Measurements from ENCODE around the gene CSRP1.
A peak's percentile ranks its signal among the peaks of the same experiment; 100 is the strongest.

The CSRP1 gene

DNA sequence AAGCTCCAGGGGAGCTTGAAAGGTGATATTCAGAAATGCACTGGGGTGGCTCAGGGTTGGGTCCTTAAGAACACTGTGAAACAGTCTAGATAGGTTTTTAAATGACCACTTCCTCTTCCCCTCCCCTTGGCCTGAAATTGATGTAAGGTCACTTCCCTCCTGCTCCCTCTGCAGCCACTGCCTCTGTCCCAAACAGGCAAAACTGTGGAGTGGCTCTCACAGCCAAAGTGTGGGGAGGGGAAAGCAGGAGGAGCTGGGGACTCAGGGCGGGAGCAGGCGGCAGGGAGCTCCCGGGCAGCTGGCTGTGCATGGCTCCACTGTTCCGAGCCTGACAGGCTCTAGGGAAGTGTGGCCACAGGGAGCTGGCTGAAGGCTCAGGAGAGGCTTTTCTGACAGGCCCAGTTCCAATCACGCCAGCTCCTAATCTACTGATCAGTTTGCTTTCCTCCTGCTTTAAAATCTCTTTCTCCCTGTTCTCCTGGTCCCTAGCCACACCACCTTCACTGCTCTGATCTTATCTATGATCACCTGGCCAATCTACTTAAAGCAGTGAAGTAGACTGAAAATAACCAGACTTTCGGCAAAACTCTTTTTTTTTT is 5.1 kb upstream of the CSRP1 start:
- DNase-seq, result peak; percentile 31

DNA sequence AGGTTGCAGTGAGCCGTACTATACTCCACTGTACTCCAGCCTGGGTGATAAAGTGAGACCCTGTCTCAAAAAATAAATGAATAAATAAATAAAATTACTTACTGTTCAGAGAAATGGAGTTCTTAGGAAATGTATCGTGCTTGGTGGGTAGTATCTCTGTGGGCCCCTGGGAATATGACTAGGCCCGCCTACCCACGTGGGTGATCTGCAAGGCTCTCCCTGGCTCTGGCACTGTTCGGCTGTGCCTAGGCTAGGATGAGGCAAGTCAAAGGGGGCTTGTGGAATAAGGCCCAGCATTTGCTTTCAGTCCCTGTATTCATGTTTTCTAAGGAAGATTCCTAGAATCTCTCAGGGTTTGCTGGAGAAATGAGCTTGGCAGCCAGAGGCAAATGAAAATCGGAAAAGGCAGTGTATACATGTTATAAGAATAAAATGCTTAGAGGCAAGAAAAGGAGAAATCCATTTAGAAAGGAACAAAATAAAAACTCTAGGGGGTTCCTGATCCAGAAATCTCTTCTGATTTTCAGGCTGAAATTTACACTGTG is 4.5 kb upstream of the CSRP1 start:
- DNase-seq, result no peak

GRCh38 chr1:201510734-201511133 is 3.8 kb upstream of the CSRP1 start:
- no peak for DNase-seq

DNA sequence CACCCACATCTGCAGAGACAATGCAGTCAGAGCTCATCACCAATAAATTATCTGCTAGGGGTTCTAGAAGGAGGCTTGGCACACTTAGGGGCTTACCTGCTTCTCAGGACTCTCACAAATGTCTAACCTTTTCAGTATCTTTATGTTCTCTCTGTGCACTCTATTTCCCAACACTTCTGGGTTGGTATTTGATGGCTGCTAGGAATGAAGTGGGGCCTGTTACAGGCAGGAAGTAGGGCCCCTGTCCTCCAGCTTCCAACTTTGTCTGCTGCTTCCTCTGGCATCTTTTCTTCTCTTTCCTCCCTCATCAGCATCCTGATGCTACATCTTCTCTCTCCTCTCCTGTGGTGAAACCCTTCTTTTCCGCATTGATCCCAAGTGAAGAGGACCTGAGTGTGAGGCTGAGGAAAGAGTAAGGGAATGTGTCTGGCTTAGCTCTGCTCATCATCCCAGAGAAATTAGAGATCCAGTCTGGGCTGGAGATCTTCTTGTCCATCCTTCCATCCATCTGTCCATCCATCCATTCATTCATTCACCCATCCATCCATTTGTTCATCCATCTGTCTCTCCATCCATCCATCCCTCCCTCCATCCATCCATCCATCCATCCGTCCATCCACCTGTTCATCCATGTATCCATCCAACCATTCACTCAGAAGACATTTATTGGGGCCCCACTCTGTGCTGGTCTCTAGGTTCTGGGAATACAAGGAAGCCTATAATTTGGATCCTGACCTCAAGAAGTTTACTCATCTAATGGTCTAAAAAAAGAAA is 2.9 kb upstream of the CSRP1 start:
- DNase-seq, result no peak

DNA sequence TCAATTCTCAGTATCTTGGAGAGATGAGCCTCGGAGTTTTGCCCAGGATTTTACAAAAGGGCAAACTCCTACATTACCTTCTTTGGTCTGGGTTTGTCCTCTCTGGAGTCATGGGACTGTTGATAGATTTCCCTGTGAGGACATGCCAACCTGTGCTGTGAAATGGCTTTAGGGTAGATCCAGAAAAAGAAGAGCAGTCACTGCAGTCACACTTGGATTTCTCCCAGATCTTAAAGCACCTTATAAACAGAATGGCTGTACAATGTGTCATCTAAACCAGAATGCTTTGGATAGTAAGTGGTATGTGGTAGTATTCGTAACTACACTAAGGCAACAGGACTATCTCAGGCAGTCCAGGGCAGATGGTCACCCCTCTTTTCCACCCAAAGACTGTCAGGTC is 1.9 kb upstream of the CSRP1 start:
- DNase-seq, result no peak

GRCh38 chr1:201507360-201507675 is 395 bp upstream of the CSRP1 start:
- no peak for DNase-seq

DNA sequence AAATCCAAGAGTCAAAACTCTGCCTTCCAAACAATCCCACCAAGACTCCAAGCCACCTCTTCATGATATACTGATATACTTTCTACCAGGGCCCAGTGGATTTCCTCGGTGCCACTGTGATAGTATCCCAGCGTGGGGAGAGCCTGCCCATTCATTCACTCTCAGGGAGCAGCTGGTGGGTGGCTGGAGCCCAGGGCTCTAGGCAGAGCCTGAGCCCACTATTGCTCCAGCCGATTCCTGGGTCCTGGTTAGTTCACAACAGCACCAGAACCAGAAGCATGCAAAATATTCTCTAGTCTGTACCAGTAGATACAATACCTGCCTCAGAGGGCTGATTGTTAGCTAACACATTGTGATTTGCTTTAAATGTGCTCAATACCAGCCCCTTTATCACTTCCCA is 831 bp downstream of the CSRP1 start:
- DNase-seq, result peak; percentile 74

- DNase-seq, result peak; percentile 95
Measured at GRCh38 chr1:201505503-201505890, 1.4 kb downstream of the CSRP1 start.

- DNase-seq, result peak; percentile 97
Measured at GRCh38 chr1:201504799-201505502, 2.0 kb downstream of the CSRP1 start.

GRCh38 chr1:201504179-201504631 is 2.7 kb downstream of the CSRP1 start:
- DNase-seq, result no peak

DNA sequence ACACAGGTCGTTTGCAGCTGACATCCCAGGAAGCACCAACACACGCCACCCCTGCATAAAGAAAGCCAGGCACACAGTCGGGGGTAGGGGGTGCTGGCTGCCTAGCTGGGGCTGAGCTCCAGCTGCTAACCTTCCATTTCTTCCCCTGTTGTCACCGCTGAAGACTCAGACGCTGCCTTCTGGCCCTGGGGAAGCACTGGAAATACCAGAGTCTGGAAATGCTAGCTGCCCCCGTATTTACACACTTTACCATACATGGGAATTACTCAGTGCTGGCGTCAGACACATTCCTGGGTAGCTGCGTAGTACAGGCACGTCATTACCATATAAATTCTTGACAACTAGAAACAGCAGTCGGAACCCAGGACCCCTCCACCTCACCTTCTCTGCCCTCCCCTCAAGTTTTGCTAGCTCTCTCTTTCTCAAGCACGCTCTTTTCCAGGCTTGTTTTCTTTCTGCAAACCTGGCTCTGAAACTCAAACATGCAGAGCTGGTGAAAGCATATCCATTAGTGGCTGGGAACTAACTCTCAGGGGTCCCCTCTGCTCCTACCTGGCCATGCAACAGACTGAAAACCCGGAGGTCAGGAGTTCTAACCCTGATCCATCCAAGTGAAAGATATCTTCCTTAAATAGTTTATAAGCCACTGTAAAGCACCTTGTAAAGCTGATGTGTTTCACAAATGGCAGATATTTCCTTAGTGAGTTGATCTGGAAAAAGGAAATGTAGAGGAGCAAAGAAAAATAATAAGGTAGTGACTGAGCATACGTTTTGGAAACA is 3.3 kb downstream of the CSRP1 start:
- DNase-seq, result peak; percentile 85

DNA sequence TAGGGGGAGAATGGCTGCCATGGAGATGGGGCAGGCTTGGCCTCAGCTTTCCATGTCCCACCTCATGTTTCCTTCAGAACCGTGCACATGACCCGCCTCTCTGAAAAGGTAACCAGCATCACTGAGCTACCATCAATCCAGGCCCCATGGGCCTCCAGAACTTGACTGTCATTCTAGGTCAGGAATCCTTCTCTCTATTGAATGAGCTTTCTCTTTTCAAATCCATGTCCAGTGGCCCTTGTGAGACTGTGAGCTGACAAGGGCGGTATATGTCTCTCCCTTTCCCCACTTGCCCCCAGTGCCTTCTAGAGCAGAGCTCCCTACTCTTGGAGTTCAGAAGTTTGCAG is 4.4 kb downstream of the CSRP1 start:
- no peak for DNase-seq

GRCh38 chr1:201501812-201502510 is 5.0 kb downstream of the CSRP1 start:
- DNase-seq, result peak; percentile 94

DNA sequence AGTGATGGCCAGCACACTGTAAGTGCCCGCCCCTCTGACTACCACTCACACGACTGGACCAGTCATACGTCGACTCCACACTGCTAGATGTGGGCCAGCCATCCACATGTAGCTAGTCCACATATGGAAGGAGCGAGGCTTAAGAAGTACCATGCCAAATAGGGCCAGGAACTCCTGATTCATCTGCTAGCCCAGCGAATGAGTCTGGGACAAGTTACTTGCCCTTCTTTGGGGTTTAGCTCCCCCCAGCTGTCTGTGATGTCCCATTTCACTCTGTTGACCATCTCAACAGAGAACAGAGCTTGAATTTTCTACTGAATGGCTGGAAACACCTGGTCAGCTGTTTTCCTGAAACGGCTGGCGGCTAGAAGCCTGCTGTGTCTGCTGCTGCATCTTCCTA is 5.8 kb downstream of the CSRP1 start:
- DNase-seq, result no peak

DNA sequence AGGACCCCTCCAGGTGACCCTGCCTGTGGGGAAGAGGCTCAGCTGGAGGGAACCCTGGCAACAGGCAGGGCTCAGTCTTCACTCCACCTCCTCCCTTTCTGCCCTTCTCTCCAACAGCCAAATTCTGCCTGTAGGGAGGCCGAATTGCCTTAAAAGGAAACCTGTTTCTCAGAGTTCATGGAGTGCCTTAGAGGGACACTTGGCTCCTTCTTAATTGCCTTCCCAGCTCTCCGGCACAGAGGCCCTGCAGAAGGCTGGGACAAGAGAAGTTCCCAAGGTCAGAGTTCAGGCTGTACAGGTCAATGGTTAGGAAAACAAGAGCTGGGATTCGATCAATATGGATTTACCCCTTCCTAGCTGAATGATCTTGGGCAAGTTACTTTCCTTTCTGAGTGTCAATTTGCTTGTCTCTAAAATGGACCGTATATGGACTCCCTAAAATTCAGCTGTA is 6.2 kb downstream of the CSRP1 start:
- DNase-seq, result no peak

GRCh38 chr1:201499795-201500669 is 6.9 kb downstream of the CSRP1 start:
- no peak for DNase-seq

- no peak for DNase-seq
Measured at GRCh38 chr1:201499191-201499590, 7.7 kb downstream of the CSRP1 start.

DNA sequence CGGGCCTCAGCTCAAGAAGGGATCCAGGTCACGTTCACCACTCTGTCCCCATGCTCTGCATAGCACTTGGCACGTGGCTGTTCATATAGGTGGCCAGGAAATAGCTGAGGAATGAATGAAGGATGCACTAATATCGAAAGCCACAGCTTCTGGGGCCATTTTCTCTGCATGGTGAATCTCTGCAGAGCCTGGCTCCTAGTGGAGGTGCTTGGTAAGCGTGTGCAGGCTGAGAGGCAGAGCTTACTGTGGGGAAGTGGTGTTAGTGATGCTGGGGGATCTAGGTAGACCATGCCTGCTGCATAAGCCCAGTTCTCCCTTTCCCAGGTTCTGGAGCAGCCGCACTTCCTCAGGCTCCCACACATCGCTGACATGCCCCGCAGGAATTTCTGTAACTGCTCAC is 8.3 kb downstream of the CSRP1 start:
- DNase-seq, result no peak

GRCh38 chr1:201497935-201498509 is 8.9 kb downstream of the CSRP1 start:
- DNase-seq, result no peak

GRCh38 chr1:201496296-201496690 is 10.6 kb downstream of the CSRP1 start:
- no peak for DNase-seq

Data from DMS53 (cell line).